MCF 10A (cell line): ENCODE data around the gene SERINC3. TPM values are rescaled to one million over a fixed set of nuclear protein-coding genes. Genes with fewer than 3 reads are reported as not detected.

Source experiments
- BruUV-seq: library from RNA; stranded (reverse); fragments of 400-500 nt; replicated peaks from 2 replicates; lab custom pipeline; 2021; lab: Mats Ljungman, UMichigan
- CTCF ChIA-PET: fragments of 300-600 bp; sonication (Branson Sonifier 250); formaldehyde crosslinking; extraction: SDS; loops from one replicate; lab custom pipeline; 2021; ENCODE audit warnings: antibody characterized with exemption, inconsistent platforms; lab: Yijun Ruan, JAX
- POLR2A ChIA-PET: fragments of 300-600, 350-650 bp; sonication (Branson Sonifier 250); formaldehyde crosslinking; extraction: SDS; loops from one replicate; lab custom pipeline; 2020; ENCODE audit warnings: antibody characterized with exemption, inconsistent platforms; lab: Yijun Ruan, JAX
- DNase-seq: peaks from one replicate; pipeline ENCODE4 v3.0.0-alpha.2; 2018; ENCODE audit not compliant: unreplicated experiment
- H3K27ac Mint-ChIP-seq: one replicate; pipeline ENCODE4 v1.8.0; 2022; ENCODE audit warnings: mild to moderate bottlenecking, low read depth, mixed read lengths; ENCODE audit not compliant: unreplicated experiment
- H3K27me3 Mint-ChIP-seq: one replicate; pipeline ENCODE4 v1.8.0; 2022; ENCODE audit warnings: mixed read lengths; ENCODE audit not compliant: insufficient read depth, unreplicated experiment
- H3K36me3 Mint-ChIP-seq: one replicate; pipeline ENCODE4 v1.8.0; 2022; ENCODE audit warnings: mild to moderate bottlenecking, moderate library complexity, mixed read lengths; ENCODE audit not compliant: insufficient read depth, unreplicated experiment
- H3K4me1 Mint-ChIP-seq: one replicate; pipeline ENCODE4 v1.8.0; 2022; ENCODE audit warnings: mixed read lengths; ENCODE audit not compliant: insufficient read depth, unreplicated experiment
- H3K4me3 Mint-ChIP-seq: one replicate; pipeline ENCODE4 v1.8.0; 2022; ENCODE audit warnings: mild to moderate bottlenecking, moderate library complexity, mixed read lengths; ENCODE audit not compliant: unreplicated experiment
- H3K9me3 Mint-ChIP-seq: one replicate; pipeline ENCODE4 v1.8.0; 2022; ENCODE audit warnings: mixed read lengths; ENCODE audit not compliant: unreplicated experiment
- intact Hi-C: fragments of 100-400 bp; cut with micrococcal nuclease; formaldehyde crosslinking; loops from 2 replicates; pipeline ENCODE4 v1.14.1; 2022
- total RNA-seq: library from RNA; stranded (reverse); gene quantifications from 2 replicates; pipeline ENCODE4 v1.2.3, GENCODE V29; 2022
- TF ChIP-seq, protein P1 (sequence below): fragments of 200-600 bp; IDR thresholded peaks from one replicate; pipeline ENCODE4 v1.8.0; 2022; ENCODE audit warnings: antibody characterized with exemption, mild to moderate bottlenecking; ENCODE audit not compliant: unreplicated experiment

The SERINC3 gene
- total RNA-seq, 1 experiment from 2014 or later, result 104 TPM

GRCh38 chr20:44489931-44490330 lies 31.9 kb downstream of the SERINC3 start:
- peaks cover 11% of the 10 kb centered on the region for H3K4me1 Mint-ChIP-seq
- H3K9me3 Mint-ChIP-seq, result no peaks in the 10 kb centered on the region
- no peak overlapping the region for H3K4me3 Mint-ChIP-seq
- no peaks in the 10 kb centered on the region for H3K27me3 Mint-ChIP-seq
- TF ChIP-seq, protein P1, sequence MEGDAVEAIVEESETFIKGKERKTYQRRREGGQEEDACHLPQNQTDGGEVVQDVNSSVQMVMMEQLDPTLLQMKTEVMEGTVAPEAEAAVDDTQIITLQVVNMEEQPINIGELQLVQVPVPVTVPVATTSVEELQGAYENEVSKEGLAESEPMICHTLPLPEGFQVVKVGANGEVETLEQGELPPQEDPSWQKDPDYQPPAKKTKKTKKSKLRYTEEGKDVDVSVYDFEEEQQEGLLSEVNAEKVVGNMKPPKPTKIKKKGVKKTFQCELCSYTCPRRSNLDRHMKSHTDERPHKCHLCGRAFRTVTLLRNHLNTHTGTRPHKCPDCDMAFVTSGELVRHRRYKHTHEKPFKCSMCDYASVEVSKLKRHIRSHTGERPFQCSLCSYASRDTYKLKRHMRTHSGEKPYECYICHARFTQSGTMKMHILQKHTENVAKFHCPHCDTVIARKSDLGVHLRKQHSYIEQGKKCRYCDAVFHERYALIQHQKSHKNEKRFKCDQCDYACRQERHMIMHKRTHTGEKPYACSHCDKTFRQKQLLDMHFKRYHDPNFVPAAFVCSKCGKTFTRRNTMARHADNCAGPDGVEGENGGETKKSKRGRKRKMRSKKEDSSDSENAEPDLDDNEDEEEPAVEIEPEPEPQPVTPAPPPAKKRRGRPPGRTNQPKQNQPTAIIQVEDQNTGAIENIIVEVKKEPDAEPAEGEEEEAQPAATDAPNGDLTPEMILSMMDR, result no peak
- BruUV-seq, result no TSS peak
- no peak for DNase-seq
- intact Hi-C loops, result no loop called here
- CTCF ChIA-PET, result interaction anchor here (0.6 kb wide), 1 partner anchor 107 kb away, joined by 3 read pairs; no protein-coding TSS in a partner anchor
- POLR2A ChIA-PET, result interaction anchor here (0.6 to 5.1 kb wide), 4 partner anchors 10 to 1066 kb away, joined by 3 to 26 read pairs (median 4); partner anchors contain the start of genes SERINC3 and TTPAL
- no peak overlapping the region for H3K27ac Mint-ChIP-seq
- H3K36me3 Mint-ChIP-seq, result peaks cover 93% of the 10 kb centered on the region

DNA sequence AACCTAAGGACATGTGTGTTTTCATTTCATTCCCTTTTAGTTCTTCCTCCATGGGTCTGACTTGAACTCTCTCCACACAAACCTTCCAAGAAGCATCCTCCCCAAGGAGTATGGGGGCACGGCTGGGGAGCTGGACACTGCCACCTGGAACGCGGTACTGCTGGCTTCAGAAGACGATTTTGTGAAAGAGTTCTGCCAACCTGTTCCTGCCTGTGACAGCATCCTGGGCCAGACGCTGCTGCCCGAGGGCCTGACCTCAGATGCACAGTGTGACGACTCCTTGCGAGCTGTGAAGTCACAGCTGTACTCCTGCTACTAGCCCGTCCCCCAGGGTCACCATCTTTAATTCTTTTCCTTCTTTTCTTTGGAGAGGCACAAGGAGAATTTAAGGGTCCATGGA lies 32.6 kb downstream of the SERINC3 start:
- intact Hi-C loops, result no loop called here
- no peak for DNase-seq
- Mint-ChIP-seq H3K4me3 (no peak overlapping the region), H3K27me3 (no peaks in the 10 kb centered on the region), H3K4me1 (peaks cover 6% of the 10 kb centered on the region), H3K36me3 (peaks cover 97% of the 10 kb centered on the region), H3K9me3 (no peaks in the 10 kb centered on the region), H3K27ac (no peak overlapping the region)
- POLR2A ChIA-PET, result interaction anchor here (0.6 to 5.1 kb wide), 6 partner anchors 9 to 378 kb away, joined by 3 to 26 read pairs (median 3); partner anchors contain the start of genes SERINC3 and TTPAL
- CTCF ChIA-PET, result interaction anchor here (1.2 kb wide), 1 partner anchor 18 kb away, joined by 3 read pairs; no protein-coding TSS in a partner anchor
- BruUV-seq, result no TSS peak
- TF ChIP-seq, protein P1, result no peak

- CTCF ChIA-PET, result interaction anchor here (0.7 to 1.2 kb wide), 3 partner anchors 13 to 364 kb away, joined by 3 to 4 read pairs (median 3); no protein-coding TSS in a partner anchor
- no peak for DNase-seq
- H3K27me3 Mint-ChIP-seq, result no peaks in the 10 kb centered on the region
- BruUV-seq, result no TSS peak
- POLR2A ChIA-PET, result interaction anchor here (0.6 to 1.5 kb wide), 7 partner anchors 12 to 377 kb away, joined by 3 to 6 read pairs (median 3); partner anchors contain the start of genes SERINC3 and TTPAL
- peaks cover 5% of the 10 kb centered on the region for H3K4me1 Mint-ChIP-seq
- H3K27ac Mint-ChIP-seq, result no peak overlapping the region
- intact Hi-C loops, result no loop called here
- TF ChIP-seq, protein P1, result no peak
- no peak overlapping the region for H3K4me3 Mint-ChIP-seq
- no peaks in the 10 kb centered on the region for H3K9me3 Mint-ChIP-seq
- peaks cover 97% of the 10 kb centered on the region for H3K36me3 Mint-ChIP-seq
Measured at GRCh38 chr20:44488551-44488950, 33.3 kb downstream of the SERINC3 start.

GRCh38 chr20:44485830-44486198 lies 36.1 kb downstream of the SERINC3 start:
- POLR2A ChIA-PET, result interaction anchor here (0.6 to 3.1 kb wide), 3 partner anchors 9 to 21 kb away, joined by 3 to 24 read pairs (median 12); partner anchors contain the start of gene TTPAL
- no peak for DNase-seq
- peaks cover 5% of the 10 kb centered on the region for H3K4me1 Mint-ChIP-seq
- no peaks in the 10 kb centered on the region for H3K9me3 Mint-ChIP-seq
- CTCF ChIA-PET, result interaction anchor here (0.6 kb wide), 1 partner anchor 9 kb away, joined by 3 read pairs; no protein-coding TSS in a partner anchor
- no peak overlapping the region for H3K27ac Mint-ChIP-seq
- H3K27me3 Mint-ChIP-seq, result no peaks in the 10 kb centered on the region
- peaks cover 97% of the 10 kb centered on the region for H3K36me3 Mint-ChIP-seq
- no peak overlapping the region for H3K4me3 Mint-ChIP-seq
- TF ChIP-seq, protein P1, result no peak
- intact Hi-C loops, result no loop called here
- no TSS peak for BruUV-seq
